Jurkat, Clone E6-1 (cell line): ENCODE results near the gene AKAP7. TPM values are rescaled to one million over a fixed set of nuclear protein-coding genes. Genes with fewer than 3 reads are reported as not detected.
"Not testable (repeated sequence)": the region's sequence is repeated elsewhere in the genome, so short reads cannot be mapped to it uniquely, and the experiment has no call there.

Experiments
- DNase-seq: peaks from one replicate; pipeline ENCODE4 v3.0.0-alpha.2; 2011; ENCODE audit warnings: low read depth, low spot score
- H3K4me3 ChIP-seq: 2 replicates; pipeline ENCODE4 v1.5.1; 2011; ENCODE audit warnings: mild to moderate bottlenecking, low read length, control low read depth, moderate library complexity
- polyA plus RNA-seq: library from polyadenylated mRNA; unstranded; fragments of >200 nt; gene quantifications from one replicate; pipeline ENCODE4 v1.2.1, GENCODE V29; 2012; ENCODE audit warnings: missing spikeins; ENCODE audit not compliant: insufficient read length, insufficient read depth

AKAP7 gene
- 3.4 TPM for polyA plus RNA-seq

DNA sequence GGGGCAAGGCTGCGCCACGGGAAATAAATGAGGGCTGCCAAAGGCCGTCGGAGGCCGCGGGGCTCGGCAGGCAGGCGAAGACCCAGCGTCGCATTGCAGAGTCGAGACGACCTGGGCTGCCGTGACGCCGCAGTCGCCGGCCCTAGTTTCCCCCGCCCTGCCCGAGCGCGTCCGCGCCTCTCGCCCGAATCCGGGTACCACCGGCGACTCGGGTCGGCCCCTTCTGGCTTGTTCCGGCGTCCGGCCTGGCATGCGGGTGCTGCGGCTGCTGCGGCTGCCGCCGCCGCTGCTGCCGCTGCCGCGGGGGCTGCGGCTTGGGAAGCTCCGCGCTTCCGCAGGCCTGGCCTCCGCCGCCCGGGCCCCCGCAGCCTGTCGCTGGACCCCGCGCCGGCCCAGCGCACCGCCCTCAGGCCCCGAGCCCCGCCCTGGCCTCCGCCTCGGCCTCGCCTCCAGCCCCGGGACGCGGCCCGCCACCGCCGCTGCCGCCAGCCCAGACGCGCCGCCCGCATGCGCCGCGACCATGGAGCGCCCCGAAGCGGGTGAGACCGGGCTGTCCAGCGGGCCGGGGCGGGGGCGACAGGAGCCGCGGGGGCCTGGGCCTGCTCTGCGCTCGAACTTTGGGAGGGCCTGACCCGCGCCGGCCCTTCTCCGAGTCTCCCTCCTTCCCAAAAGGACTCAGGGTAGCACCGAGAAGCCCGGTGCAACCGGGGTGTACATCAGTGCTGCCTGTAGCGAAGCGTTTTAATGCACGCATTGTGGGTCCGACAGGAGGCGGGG lies at the start of gene AKAP7:
Gene AKAP7 (plus strand): TSS at position 224 of the 777 bp plus-strand sequence. CDS start 297 bp downstream, at position 521.
- no peak for DNase-seq
- peak within 1 kb of the TSS; percentile 16; the same call in 1 of the 2 replicates for H3K4me3 ChIP-seq

- DNase-seq, H3K4me3 ChIP-seq: not testable (repeated sequence)
These were observed 44.9 kb upstream of the AKAP7 start for GRCh38 chr6:131090339-131090738.

DNA sequence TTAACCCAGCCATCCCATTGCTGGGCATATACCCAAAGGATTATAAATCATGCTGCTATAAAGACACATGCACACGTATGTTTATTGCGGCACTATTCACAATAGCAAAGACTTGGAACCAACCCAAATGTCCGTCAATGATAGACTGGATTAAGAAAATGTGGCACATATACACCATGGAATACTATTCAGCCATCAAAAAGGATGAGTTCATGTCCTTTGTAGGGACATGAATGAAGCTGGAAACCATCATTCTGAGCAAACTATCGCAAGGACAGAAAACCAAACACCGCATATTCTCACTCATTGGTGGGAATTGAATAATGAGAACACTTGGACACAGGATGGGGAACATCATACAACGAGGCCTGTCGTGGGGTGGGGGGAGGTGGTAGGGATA lies 43.3 kb upstream of the AKAP7 start:
- not testable (repeated sequence) for H3K4me3 ChIP-seq, DNase-seq

DNA sequence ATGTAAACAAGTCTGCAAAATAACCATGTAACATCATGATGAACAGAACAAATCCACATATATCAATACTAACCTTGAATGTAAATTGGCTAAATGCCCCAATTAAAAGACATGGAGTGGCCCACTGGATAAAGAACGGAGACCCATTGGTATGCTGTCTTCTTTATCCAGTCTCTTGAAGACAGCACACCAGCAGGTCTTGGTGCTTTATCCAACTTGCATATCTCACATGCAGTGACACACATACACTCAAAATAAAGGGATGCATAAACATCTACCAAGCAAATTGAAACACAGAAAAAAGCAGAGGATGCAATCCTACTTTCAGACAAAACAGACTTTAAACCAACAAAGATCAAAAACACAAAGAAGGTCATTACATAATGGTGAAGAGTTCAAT lies 41.9 kb upstream of the AKAP7 start:
- no peak overlapping the region for H3K4me3 ChIP-seq
- DNase-seq = no peak

DNA sequence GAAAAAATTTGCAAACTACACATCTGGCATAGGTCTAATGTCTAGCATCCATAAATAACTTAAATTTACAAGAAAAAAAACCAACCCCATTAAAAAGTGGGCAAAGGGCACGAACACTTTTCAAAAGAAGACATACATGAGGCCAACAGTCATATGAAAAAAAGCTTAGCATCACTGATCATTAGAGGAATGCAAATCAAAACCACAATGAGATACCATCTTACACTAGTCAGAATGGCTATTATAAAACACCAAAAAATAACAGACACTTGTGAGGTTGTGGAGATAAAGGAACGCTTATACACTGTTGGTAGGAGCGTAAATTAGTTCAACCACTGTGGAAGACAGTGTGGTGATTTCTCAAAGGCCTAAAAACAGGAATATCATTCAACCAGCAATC lies 38.5 kb upstream of the AKAP7 start:
- DNase-seq = no peak
- no peak overlapping the region for H3K4me3 ChIP-seq

- DNase-seq = no peak
- H3K4me3 ChIP-seq = no peak overlapping the region
These were observed 33.2 kb upstream of the AKAP7 start for GRCh38 chr6:131101911-131102680.

GRCh38 chr6:131103296-131103695 lies 32.0 kb upstream of the AKAP7 start:
- no peak for DNase-seq

DNA sequence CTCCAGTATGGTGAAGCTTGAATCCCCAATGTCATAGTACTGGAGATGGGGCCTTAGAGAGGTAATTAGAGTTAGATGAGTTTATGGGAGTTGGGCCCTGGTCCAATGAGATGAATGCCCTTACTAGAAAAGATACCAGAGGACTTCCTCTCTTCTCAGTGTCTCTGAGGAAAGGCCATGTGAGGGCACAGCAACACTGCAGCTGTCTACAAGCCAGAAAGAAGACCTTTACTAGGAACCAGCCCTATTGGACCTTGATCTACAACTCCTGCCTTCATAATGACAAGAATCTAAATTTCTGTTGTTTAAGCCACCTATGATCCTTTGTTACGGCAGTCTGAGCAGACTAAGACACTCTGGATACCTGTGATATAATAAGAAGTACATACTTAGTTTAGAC lies 31.4 kb upstream of the AKAP7 start:
- DNase-seq = no peak
- no peak overlapping the region for H3K4me3 ChIP-seq

More at GRCh38 chr6:131103296-131103695, 32.0 kb upstream of the AKAP7 start:
- no peak overlapping the region for H3K4me3 ChIP-seq

GRCh38 chr6:131107151-131107550 lies 28.1 kb upstream of the AKAP7 start:
- DNase-seq = no peak
- no peak overlapping the region for H3K4me3 ChIP-seq

- DNase-seq = no peak
- H3K4me3 ChIP-seq = no peak overlapping the region
These were observed 23.0 kb upstream of the AKAP7 start for GRCh38 chr6:131112249-131112648.

- no peak overlapping the region for H3K4me3 ChIP-seq
- DNase-seq = no peak
These were observed 19.6 kb upstream of the AKAP7 start for GRCh38 chr6:131115651-131116050.

GRCh38 chr6:131116321-131116720 lies 18.9 kb upstream of the AKAP7 start:
- DNase-seq = no peak

GRCh38 chr6:131116755-131117360 lies 18.4 kb upstream of the AKAP7 start:
- DNase-seq = peak; percentile 47
- H3K4me3 ChIP-seq = no peak overlapping the region

More at GRCh38 chr6:131116321-131116720, 18.9 kb upstream of the AKAP7 start:
- no peak overlapping the region for H3K4me3 ChIP-seq

GRCh38 chr6:131117878-131118277 lies 17.4 kb upstream of the AKAP7 start:
- DNase-seq = no peak
- H3K4me3 ChIP-seq = no peak overlapping the region

DNA sequence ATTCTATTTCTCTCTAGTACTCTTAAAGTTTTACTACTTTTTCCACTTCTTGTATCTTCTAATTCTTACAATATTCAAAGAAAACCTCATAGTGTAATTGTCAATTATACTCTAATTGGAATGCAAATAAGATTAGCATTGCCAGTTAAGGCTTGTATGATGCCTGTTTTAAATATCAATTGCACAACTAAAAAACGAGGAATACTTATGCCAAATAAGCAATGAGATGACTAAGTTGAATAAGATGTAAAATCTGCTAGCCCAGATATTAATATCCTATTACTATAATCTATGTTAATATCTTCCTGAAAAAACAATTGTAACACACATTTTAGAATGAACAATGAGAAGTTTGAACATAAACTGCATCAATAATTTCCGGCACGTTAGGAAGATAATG lies 13.3 kb upstream of the AKAP7 start:
- no peak overlapping the region for H3K4me3 ChIP-seq
- no peak for DNase-seq

DNA sequence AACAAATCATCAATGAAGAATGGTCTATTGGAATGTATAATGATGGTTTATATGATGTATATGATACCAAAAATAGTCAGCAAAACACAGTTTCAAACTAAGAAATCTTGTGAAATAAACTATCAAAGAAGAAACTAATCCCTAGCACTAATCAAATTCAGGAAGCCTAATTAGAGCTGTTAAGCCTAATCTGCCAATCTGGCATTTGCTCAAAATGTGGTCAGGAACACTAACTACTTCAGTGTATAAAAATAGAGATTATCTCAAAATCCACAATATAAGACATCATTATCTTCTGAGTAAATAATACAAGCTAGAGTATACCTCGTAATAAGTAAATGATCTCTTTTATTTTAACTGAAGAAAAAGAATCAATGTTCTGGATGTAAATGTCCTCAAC lies 12.8 kb upstream of the AKAP7 start:
- H3K4me3 ChIP-seq = no peak overlapping the region
- DNase-seq = no peak

GRCh38 chr6:131124336-131125071 lies 10.8 kb upstream of the AKAP7 start:
- no peak overlapping the region for H3K4me3 ChIP-seq
- DNase-seq = no peak

GRCh38 chr6:131125431-131125830 lies 9.8 kb upstream of the AKAP7 start:
- DNase-seq = no peak
- no peak overlapping the region for H3K4me3 ChIP-seq
